Testis (tissue), 2 donors: ENCODE data around the gene PAPOLA.

ENCODE experiments used
- CTCF ChIP-seq, 3 experiments: fragments of 450-650 bp in 2 of 3; fragments of 200-600 bp in 1 of 3; sonication (generic) in 1 of 3; IDR thresholded peaks; one replicate each; pipeline ENCODE4 v1.5.1; 2016 to 2019; ENCODE audit warnings: antibody characterized with exemption in 3 of 3, mild to moderate bottlenecking in 2 of 3, moderate library complexity in 1 of 3
- POLR2A ChIP-seq: fragments of 450-650 bp; IDR thresholded peaks from one replicate; pipeline ENCODE4 v1.6.1; 2017; ENCODE audit warnings: antibody characterized with exemption, mild to moderate bottlenecking, moderate library complexity

DNA sequence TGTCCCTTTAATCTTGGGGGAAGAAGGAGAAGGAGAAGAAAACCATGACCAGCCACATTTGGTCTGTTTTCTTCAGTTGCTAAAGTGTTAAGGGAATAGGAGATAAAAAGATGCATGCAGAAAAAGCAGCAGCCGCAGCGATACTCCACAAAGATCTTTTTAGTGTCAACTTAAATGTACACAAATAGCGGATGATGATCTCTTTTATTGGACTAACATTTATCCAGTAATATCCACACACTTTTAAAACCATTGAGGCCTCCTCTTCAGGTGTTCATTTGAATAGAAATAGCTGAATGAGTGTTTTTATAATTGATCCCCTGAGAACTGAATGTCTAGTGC lies 83.5 kb downstream of the PAPOLA start:
- TF ChIP-seq CTCF (IDR thresholded peaks at IDR 0.05) (no peak), POLR2A (no peak)
